ENCODE measurements around the gene STKLD1.

DNA sequence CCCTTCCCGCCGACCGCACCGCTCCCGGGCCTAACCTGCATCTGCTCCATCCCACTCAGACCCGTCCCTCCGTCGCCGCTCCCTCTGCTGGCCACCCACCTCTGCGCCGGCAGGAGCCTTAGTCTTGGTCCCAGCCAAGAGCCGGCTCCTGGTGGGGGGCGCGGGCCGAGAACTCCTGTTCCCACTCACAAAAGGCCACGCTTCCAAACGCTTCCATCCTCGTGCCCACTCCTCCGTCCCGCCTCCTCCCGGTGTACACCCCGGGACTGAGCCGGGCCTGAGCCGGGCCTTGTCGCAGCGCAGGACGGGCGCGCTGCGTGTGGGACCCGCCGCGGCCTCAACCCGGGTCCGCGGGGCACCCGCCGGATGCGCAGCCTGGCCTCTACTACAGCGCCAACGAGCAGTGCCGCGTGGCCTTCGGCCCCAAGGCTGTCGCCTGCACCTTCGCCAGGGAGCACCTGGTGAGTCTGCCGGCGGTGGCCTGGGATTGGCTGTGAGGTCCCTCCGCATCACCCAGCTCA lies 53.5 kb downstream of the STKLD1 start:
- TF ChIP-seq POLR2A (IDR thresholded peaks at IDR 0.05; ENCODE audit: low read depth, low read length) (no peak), POLR2AphosphoS5 (IDR thresholded peaks at IDR 0.05; ENCODE audit: low read depth, low read length) (no peak), TAF1 (IDR thresholded peaks at IDR 0.05; ENCODE audit: low read depth, low read length) (no peak)

Measured in GM12891 (cell line).